Activated CD8-positive, alpha-beta T cell treated with anti-CD3 and anti-CD28 coated beads for 36 hours (primary cell): ENCODE data around the gene VN1R5. TPM values are rescaled to one million over a fixed set of nuclear protein-coding genes. Genes with fewer than 3 reads are reported as not detected.
A peak's percentile ranks its signal among the peaks of the same experiment; 100 is the strongest.

ENCODE experiments used
- ATAC-seq: fragments of 200-7000 bp; cut with Tn5 transposase; one replicate; pipeline ENCODE4 v1.10.0; 2021; ENCODE audit warnings: mild to moderate bottlenecking, moderate library complexity
- CTCF ChIA-PET: fragments of 350-600 bp; sonication (Branson Sonifier 250); formaldehyde crosslinking; loops from one replicate; lab custom pipeline; 2021; ENCODE audit warnings: antibody characterized with exemption; lab: Charles Lee
- POLR2A ChIA-PET: fragments of 350-600 bp; sonication (Branson Sonifier 250); formaldehyde crosslinking; loops from one replicate; lab custom pipeline; 2021; ENCODE audit warnings: antibody characterized with exemption; lab: Charles Lee
- DNase-seq: peaks from one replicate; pipeline ENCODE4 v3.0.0-alpha.2; 2020
- H3K27ac Mint-ChIP-seq: one replicate; pipeline ENCODE4 v1.8.0; 2021; ENCODE audit warnings: mild to moderate bottlenecking, mixed read lengths
- H3K27me3 Mint-ChIP-seq: one replicate; pipeline ENCODE4 v1.8.0; 2021; ENCODE audit warnings: mixed read lengths
- H3K36me3 Mint-ChIP-seq: one replicate; pipeline ENCODE4 v1.8.0; 2021; ENCODE audit warnings: low read depth, mixed read lengths
- H3K4me1 Mint-ChIP-seq: one replicate; pipeline ENCODE4 v1.8.0; 2021; ENCODE audit warnings: low read depth, mixed read lengths
- H3K4me3 Mint-ChIP-seq: one replicate; pipeline ENCODE4 v1.8.0; 2021; ENCODE audit warnings: mild to moderate bottlenecking, moderate library complexity, mixed read lengths
- H3K9me3 Mint-ChIP-seq: one replicate; pipeline ENCODE4 v1.8.0; 2021; ENCODE audit warnings: mixed read lengths
- CTCF ChIP-seq: fragments of 200-600 bp; IDR thresholded peaks from one replicate; pipeline ENCODE4 v1.8.0; 2022; ENCODE audit warnings: antibody characterized with exemption, mild to moderate bottlenecking
- intact Hi-C: fragments of 100-400 bp; cut with micrococcal nuclease; formaldehyde crosslinking; loops from one replicate; pipeline ENCODE4 v1.10.0; 2022
- total RNA-seq, 2 experiments: library from RNA; stranded (reverse); gene quantifications; one replicate each; pipeline ENCODE4 v1.2.3, GENCODE V29; 2021

The VN1R5 gene
- total RNA-seq, 2 experiments from 2014 or later = not detected

GRCh38 chr1:247291161-247291560, 35.3 kb downstream of the VN1R5 start:
- no peak overlapping the region for H3K27ac Mint-ChIP-seq
- TF ChIP-seq CTCF = no peak
- H3K4me1 Mint-ChIP-seq = peaks cover 5% of the 10 kb centered on the region
- intact Hi-C loops = no loop called here
- H3K9me3 Mint-ChIP-seq = no peaks in the 10 kb centered on the region
- POLR2A ChIA-PET = no interaction called here
- CTCF ChIA-PET = no interaction called here
- H3K36me3 Mint-ChIP-seq = no peaks in the 10 kb centered on the region
- H3K4me3 Mint-ChIP-seq = no peak overlapping the region
- no peaks in the 10 kb centered on the region for H3K27me3 Mint-ChIP-seq
- no peak for ATAC-seq
- no peak for DNase-seq

- ChIA-PET CTCF (no interaction called here), POLR2A (interaction anchor here (1.1 kb wide), 1 partner anchor 213 kb away, joined by 4 read pairs; the partner anchor contains the start of gene ZNF670)
- intact Hi-C loops = no loop called here
- ATAC-seq = peak; percentile 78
- Mint-ChIP-seq H3K27me3 (no peaks in the 10 kb centered on the region), H3K36me3 (no peaks in the 10 kb centered on the region), H3K27ac (no peak overlapping the region), H3K4me1 (peaks cover 5% of the 10 kb centered on the region), H3K9me3 (no peaks in the 10 kb centered on the region), H3K4me3 (no peak overlapping the region)
- DNase-seq = peak; percentile 48
- no peak for TF ChIP-seq CTCF
These were observed 36.1 kb downstream of the VN1R5 start for GRCh38 chr1:247291833-247292561.

GRCh38 chr1:247293047-247293446, 37.2 kb downstream of the VN1R5 start:
- peaks cover 14% of the 10 kb centered on the region for H3K4me1 Mint-ChIP-seq
- no peaks in the 10 kb centered on the region for H3K36me3 Mint-ChIP-seq
- TF ChIP-seq CTCF = no peak
- CTCF ChIA-PET = no interaction called here
- H3K4me3 Mint-ChIP-seq = no peak overlapping the region
- H3K27me3 Mint-ChIP-seq = no peaks in the 10 kb centered on the region
- POLR2A ChIA-PET = interaction anchor here (1.1 kb wide), 1 partner anchor 214 kb away, joined by 4 read pairs; the partner anchor contains the start of gene ZNF670
- DNase-seq = no peak
- intact Hi-C loops = no loop called here
- no peak overlapping the region for H3K27ac Mint-ChIP-seq
- no peak for ATAC-seq
- H3K9me3 Mint-ChIP-seq = no peaks in the 10 kb centered on the region

DNA sequence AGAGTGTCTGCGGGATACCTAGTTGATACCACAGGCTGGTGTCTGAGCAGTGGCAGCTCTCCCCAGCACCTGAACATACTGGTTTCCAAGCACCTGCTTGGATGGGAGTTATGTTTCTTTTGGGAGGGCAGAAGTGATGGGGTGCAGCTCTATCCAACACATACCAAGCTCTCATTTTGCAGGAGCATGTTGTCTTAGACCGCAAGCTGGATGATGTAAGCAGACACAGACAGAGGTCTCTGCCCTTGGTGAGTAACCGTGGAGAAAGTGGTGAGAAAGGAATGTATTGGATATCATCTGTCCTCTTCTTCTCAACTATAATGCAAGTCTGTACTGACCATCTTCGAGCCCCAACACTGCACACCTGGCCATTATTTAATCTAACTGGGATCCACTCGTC, 38.4 kb downstream of the VN1R5 start:
- DNase-seq (no peak), ATAC-seq (no peak)
- no peaks in the 10 kb centered on the region for H3K9me3 Mint-ChIP-seq
- peaks cover 5% of the 10 kb centered on the region for H3K36me3 Mint-ChIP-seq
- H3K4me1 Mint-ChIP-seq = peaks cover 22% of the 10 kb centered on the region
- no peaks in the 10 kb centered on the region for H3K27me3 Mint-ChIP-seq
- no peak overlapping the region for H3K27ac Mint-ChIP-seq
- H3K4me3 Mint-ChIP-seq = no peak overlapping the region
- no peak for TF ChIP-seq CTCF
- CTCF ChIA-PET = interaction anchor here (0.9 kb wide), 1 partner anchor 23 kb away, joined by 3 read pairs; no protein-coding TSS in a partner anchor
- POLR2A ChIA-PET = no interaction called here
- intact Hi-C loops = no loop called here

GRCh38 chr1:247295274-247295684, 39.4 kb downstream of the VN1R5 start:
- H3K4me3 Mint-ChIP-seq = no peak overlapping the region
- no peak overlapping the region for H3K27ac Mint-ChIP-seq
- ChIA-PET POLR2A (no interaction called here), CTCF (no interaction called here)
- peaks cover 22% of the 10 kb centered on the region for H3K4me1 Mint-ChIP-seq
- ATAC-seq (no peak), DNase-seq (no peak)
- intact Hi-C loops = no loop called here
- TF ChIP-seq CTCF = no peak
- H3K9me3 Mint-ChIP-seq = no peaks in the 10 kb centered on the region
- H3K27me3 Mint-ChIP-seq = no peaks in the 10 kb centered on the region
- H3K36me3 Mint-ChIP-seq = peaks cover 12% of the 10 kb centered on the region
